Neural progenitor cell (in vitro differentiated cells): ENCODE measurements around the gene VIP.

Source experiments
- EZH2 ChIP-seq: fragments of 200-600 bp; sonication (generic); IDR thresholded peaks from 2 replicates; pipeline ENCODE4 v1.6.1; 2017; ENCODE audit warnings: antibody characterized with exemption, mild to moderate bottlenecking, moderate library complexity
- EZH2phosphoT487 ChIP-seq: fragments of 200-600 bp; sonication (generic); IDR thresholded peaks from 2 replicates; pipeline ENCODE4 v1.6.1; 2017; ENCODE audit warnings: antibody characterized with exemption
- TF ChIP-seq, protein P1 (sequence below): fragments of 200-600 bp; sonication (generic); IDR thresholded peaks from 2 replicates; pipeline ENCODE4 v1.5.1; 2017; ENCODE audit warnings: antibody characterized with exemption, mild to moderate bottlenecking

DNA sequence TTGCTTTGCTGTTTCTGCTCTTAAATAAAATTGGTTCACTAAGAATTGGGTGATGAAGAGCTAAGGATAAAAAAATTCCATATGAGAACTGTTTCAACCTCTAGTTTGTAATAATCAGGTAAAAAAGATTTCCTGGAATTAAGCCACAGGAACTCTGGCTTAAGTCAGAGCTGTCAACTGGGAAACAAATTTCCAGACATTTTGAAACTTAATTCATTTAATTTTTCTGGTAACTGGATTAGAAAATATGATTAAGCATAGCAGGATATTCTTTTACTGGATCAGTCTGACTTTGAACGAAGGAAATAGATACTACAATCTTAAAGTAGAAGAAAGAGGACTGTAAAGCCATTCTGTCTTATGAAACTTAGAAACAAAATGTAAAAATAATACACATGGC, 1.3 kb upstream of the VIP start:
- TF ChIP-seq, protein P1, sequence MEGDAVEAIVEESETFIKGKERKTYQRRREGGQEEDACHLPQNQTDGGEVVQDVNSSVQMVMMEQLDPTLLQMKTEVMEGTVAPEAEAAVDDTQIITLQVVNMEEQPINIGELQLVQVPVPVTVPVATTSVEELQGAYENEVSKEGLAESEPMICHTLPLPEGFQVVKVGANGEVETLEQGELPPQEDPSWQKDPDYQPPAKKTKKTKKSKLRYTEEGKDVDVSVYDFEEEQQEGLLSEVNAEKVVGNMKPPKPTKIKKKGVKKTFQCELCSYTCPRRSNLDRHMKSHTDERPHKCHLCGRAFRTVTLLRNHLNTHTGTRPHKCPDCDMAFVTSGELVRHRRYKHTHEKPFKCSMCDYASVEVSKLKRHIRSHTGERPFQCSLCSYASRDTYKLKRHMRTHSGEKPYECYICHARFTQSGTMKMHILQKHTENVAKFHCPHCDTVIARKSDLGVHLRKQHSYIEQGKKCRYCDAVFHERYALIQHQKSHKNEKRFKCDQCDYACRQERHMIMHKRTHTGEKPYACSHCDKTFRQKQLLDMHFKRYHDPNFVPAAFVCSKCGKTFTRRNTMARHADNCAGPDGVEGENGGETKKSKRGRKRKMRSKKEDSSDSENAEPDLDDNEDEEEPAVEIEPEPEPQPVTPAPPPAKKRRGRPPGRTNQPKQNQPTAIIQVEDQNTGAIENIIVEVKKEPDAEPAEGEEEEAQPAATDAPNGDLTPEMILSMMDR = no peak
- TF ChIP-seq EZH2 (no peak), EZH2phosphoT487 (no peak)
